Measurements from ENCODE around the gene FAM219A.
A peak's percentile ranks its signal among the peaks of the same experiment; 100 is the strongest.

FAM219A gene, protein sequence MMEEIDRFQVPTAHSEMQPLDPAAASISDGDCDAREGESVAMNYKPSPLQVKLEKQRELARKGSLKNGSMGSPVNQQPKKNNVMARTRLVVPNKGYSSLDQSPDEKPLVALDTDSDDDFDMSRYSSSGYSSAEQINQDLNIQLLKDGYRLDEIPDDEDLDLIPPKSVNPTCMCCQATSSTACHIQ

DNA sequence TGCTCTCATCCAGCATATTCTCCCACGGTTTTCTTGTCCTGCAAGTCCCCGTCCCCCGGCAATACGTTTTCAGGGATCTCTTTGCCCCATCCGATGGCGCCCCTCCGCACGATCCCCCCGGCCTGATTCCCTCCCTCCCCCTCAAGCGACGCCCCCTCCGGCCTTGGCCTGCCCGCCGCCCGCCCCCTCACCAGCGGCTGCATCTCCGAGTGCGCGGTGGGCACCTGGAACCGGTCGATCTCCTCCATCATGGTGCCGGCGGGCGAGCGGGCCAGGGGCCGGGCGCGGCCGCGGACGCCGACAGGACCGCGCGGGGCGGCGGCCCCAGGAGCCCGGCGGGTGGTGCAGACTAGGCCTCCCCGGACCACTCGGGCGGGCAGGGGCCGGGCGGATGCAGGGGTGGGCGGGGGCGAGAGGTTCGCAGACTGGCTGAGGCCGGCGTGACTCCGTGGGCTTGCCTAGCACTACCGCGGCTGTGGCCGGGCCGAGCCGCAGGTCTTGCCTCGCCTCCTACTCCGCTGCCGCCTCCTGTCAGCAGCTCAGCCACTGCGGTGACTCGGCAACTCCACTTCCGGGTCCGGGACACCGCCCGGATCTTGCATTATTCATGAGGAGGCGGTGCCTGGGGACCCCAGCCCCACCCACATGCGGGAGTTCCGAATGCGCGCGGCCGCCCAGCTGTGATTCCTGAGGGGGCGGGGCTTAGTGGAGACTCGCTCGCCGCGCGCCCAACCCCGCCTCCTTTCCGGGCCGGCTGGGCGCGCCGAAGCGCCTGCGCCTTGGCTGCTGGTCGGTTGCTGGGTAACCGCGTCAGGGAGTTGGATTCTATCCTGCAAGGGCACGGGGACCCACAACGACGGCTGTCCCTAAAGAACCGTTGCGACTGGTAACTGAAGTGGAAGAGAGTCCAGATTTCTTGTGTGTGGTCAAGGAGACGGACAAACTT, at the start of gene FAM219A, which contains the start of gene DNAI1:
Gene FAM219A, minus strand, starts transcription at position 558 of the 946 bp plus-strand sequence. Its CDS starts 307 bp downstream, at position 251.
Gene DNAI1, plus strand, starts transcription at position 793 of the 946 bp plus-strand sequence. CDS start 201 bp downstream, outside the sequence.
- ChIA-PET CTCF (interaction anchor here (0.8 kb wide), 1 partner anchor 32 kb away, joined by 3 read pairs; no protein-coding TSS in a partner anchor), POLR2A (ENCODE audit: low non-redundant PET) (no interaction called here)
- TF ChIP-seq, protein P1, sequence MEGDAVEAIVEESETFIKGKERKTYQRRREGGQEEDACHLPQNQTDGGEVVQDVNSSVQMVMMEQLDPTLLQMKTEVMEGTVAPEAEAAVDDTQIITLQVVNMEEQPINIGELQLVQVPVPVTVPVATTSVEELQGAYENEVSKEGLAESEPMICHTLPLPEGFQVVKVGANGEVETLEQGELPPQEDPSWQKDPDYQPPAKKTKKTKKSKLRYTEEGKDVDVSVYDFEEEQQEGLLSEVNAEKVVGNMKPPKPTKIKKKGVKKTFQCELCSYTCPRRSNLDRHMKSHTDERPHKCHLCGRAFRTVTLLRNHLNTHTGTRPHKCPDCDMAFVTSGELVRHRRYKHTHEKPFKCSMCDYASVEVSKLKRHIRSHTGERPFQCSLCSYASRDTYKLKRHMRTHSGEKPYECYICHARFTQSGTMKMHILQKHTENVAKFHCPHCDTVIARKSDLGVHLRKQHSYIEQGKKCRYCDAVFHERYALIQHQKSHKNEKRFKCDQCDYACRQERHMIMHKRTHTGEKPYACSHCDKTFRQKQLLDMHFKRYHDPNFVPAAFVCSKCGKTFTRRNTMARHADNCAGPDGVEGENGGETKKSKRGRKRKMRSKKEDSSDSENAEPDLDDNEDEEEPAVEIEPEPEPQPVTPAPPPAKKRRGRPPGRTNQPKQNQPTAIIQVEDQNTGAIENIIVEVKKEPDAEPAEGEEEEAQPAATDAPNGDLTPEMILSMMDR (conservative IDR thresholded peaks at IDR 0.05; ENCODE audit: low read depth): no peak
- H3K27ac ChIP-seq: peak within 1 kb of the TSS; percentile 66
- peak; percentile 99 for DNase-seq (ENCODE audit: low spot score)

DNA sequence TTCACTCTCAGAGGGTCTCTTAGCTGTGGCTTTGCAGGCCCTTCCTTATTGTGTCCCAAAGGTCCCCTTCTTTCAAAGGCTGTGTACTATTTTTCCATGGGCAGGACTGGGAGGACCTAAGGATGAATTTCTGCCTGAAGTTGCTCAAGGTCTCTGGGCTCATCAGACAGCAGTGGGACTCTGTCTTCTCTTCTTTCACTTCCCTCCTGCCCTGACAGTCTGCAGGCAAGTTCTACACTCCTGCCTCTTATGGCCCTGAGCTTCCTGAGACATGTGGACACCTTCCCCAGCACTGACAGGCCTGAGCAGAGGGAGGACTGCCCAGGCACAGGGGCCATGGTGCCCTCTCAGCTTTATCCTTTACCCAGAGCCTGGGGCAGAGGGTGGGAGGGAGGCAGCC, 49.6 kb upstream of the FAM219A start:
- ChIA-PET CTCF (no interaction called here), POLR2A (ENCODE audit: low non-redundant PET) (no interaction called here)
- DNase-seq (ENCODE audit: low spot score): no peak
- no peak overlapping the region for H3K27ac ChIP-seq
- TF ChIP-seq, protein P1 (conservative IDR thresholded peaks at IDR 0.05; ENCODE audit: low read depth): no peak

DNA sequence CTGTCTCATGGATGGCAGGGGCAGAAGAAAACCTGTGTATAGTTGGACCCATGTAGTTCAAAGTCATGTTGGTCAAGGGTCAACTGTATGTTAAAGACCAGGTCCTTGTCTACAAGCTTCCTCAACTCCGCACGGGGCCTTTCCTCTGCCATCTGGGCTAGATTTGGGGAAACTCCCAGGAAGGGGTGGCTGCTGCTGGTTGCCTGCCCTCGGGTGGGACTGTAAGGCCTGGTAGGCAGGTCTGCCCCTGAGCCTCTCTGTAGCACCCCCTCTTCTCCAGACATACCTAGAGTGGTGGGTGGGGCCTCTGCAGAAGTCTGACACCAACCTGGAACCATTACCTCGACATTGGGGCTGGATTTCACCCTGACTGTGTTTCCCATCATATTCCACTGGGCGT, 49.2 kb upstream of the FAM219A start:
- TF ChIP-seq, protein P1 (conservative IDR thresholded peaks at IDR 0.05; ENCODE audit: low read depth): no peak
- CTCF ChIA-PET: interaction anchor here (0.5 to 0.7 kb wide), 2 partner anchors 103 to 107 kb away, joined by 3 to 5 read pairs; no protein-coding TSS in a partner anchor
- POLR2A ChIA-PET (ENCODE audit: low non-redundant PET): no interaction called here
- no peak for DNase-seq (ENCODE audit: low spot score)
- H3K27ac ChIP-seq: no peak overlapping the region

DNA sequence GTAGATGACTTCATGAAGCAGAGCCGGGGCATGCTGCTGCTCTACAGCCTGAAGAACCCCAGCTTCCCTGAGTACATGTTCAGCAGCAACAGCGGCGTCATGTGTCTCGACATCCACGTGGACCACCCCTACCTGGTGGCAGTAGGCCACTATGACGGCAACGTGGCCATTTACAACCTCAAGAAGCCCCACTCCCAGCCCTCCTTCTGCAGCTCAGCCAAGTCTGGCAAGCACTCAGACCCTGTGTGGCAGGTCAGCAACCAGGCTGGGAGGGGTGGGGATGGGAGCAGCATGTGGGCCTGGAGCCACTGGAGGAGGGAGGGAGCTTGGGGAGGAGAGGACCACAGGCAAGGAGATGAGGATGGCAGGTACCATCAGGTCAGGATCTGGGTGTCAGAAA, 48.3 kb upstream of the FAM219A start:
- no peak overlapping the region for H3K27ac ChIP-seq
- TF ChIP-seq, protein P1 (conservative IDR thresholded peaks at IDR 0.05; ENCODE audit: low read depth): no peak
- ChIA-PET CTCF (interaction anchor here (0.7 to 0.8 kb wide), 3 partner anchors 42 to 102 kb away, joined by 3 to 4 read pairs (median 3); no protein-coding TSS in a partner anchor), POLR2A (ENCODE audit: low non-redundant PET) (no interaction called here)
- no peak for DNase-seq (ENCODE audit: low spot score)

DNA sequence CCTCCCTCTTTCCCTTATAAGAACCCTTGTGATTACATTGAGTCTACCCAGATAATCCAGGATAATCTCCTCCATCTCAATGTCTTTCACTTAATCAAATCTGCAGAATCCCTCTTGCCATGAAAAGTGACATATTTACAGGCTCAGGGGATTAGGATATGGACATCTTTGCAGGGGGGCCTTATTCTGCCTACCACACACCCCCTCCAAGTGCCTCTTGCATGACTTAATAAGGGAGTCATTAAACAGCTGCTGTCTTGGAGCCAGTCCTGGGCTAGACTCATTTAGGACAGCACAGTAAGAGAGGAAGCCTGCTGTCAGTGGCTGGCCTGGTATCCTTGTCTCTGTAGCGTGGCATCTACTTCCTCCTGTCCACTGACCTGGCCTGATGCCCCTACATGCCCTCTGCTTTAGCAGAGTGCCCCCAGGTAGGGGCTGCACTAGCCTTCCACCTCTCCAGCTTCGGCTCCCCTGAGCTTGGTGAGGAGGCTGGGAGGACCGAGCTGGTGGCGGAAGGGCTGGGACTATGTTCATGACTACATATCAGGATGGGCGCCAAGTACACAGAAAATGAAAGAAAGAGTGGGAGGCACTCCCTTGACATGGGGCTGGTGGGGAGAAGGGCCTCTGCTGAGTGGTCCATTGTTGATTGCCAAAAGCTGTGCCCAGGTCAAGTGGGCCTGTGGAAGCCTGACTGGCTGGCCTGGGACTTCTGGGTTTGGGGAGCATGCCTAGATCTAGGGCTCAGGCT, 47.2 kb upstream of the FAM219A start:
- POLR2A ChIA-PET (ENCODE audit: low non-redundant PET): interaction anchor here (0.6 kb wide), 1 partner anchor 33 kb away, joined by 8 read pairs; no protein-coding TSS in a partner anchor
- CTCF ChIA-PET: interaction anchor here (0.8 to 0.9 kb wide), 3 partner anchors 43 to 86 kb away, joined by 3 to 5 read pairs (median 4); no protein-coding TSS in a partner anchor
- DNase-seq (ENCODE audit: low spot score): no peak
- no peak overlapping the region for H3K27ac ChIP-seq
- TF ChIP-seq, protein P1 (conservative IDR thresholded peaks at IDR 0.05; ENCODE audit: low read depth): no peak
